ENCODE measurements around the gene TGFBR3. TPM values are rescaled to one million over a fixed set of nuclear protein-coding genes. Genes with fewer than 3 reads are reported as not detected.

The TGFBR3 gene
- total and polyA plus RNA-seq, 9 of the 15 experiments (the other 6 are each of a cell fraction or from before 2014, with no cell fraction given) = 3.6 to 32.4 (median 15.6) TPM

DNA sequence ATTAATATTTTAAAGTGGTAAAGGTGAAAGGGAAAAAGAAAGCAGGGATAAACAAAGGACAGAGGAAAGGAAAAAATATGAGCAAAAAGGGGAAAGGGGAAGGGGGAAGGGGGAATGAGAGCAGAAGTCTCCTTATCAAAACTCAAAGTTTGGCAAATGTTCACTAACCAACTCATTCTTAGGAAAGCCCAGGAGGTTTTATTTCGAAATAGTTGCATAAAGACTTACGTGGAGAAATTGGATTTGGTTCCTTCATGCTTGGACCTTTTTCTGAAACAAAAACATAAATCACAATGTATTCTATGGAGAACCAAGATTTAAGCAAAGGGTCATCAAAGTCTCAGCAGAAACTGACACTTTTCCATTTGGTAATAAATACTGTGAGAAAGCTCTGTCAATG, 188.1 kb downstream of the TGFBR3 start:
- no peak for FAIRE-seq
- intact Hi-C loops (cut with micrococcal nuclease) = no loop called here

More for the DNA sequence above, 188.1 kb downstream of the TGFBR3 start:
- ATAC-seq (no peak), DNase-seq (ENCODE audit: extremely low read depth in 1 of 4, low spot score in 3 of 4) (no peak)
- in situ Hi-C loops (cut with MboI) = no loop called here
- Histone ChIP-seq H2AFZ (ENCODE audit: low read depth, low read length) (no peak overlapping the region), H3K9me1 (ENCODE audit: control insufficient read depth, insufficient read depth, low read length) (no peaks in the 10 kb centered on the region), H3K79me2 (ENCODE audit: control insufficient read depth, insufficient read depth, low read length) (no peaks in the 10 kb centered on the region), H3K27me3 (ENCODE audit: control insufficient read depth in 2 of 2, insufficient read depth in 2 of 2, low read length in 2 of 2) (no peaks in the 10 kb centered on the region), H3K9ac (ENCODE audit: insufficient read depth in 1 of 2, low read depth in 2 of 2, low read length in 2 of 2) (no peak overlapping the region), H3K27ac (ENCODE audit: extremely low read depth, low read depth, low read length) (peak overlapping the region; percentile 16; the same call in 1 of the 3 replicates), H3K4me1 (replicated peaks in 1 of 2; ENCODE audit: control insufficient read depth in 2 of 2, insufficient read depth in 2 of 2, low read length in 2 of 2) (peaks cover 5 to 8% of the 10 kb centered on the region in 2 experiments; a peak in 4 of 5 replicates), H3K4me3 (no peak overlapping the region), H3K9me3 (replicated peaks; ENCODE audit: control insufficient read depth, insufficient read depth, low read depth, low read length) (no peaks in the 10 kb centered on the region), H4K20me1 (replicated peaks; ENCODE audit: control insufficient read depth, insufficient read depth, low read length) (no peaks in the 10 kb centered on the region), H3K36me3 (ENCODE audit: control insufficient read depth, insufficient read depth, low read length) (peaks cover 28% of the 10 kb centered on the region; the same call in 2 of the 3 replicates), H3K4me2 (ENCODE audit: insufficient read depth, low read length) (no peak overlapping the region)
- CTCF ChIA-PET (ENCODE audit: low intra/inter-chr PET ratio) = no interaction called here
- POLR2A ChIA-PET = no interaction called here
- WGBS (ENCODE audit: insufficient coverage, low coverage, missing lambda C conversion rate) = 18% methylated on average over 2 of the region's 2 CpGs
- BruUV-seq (replicated peaks) = no TSS peak
- TF ChIP-seq PHTF2 (CRISPR knock-in tag; IDR thresholded peaks at IDR 0.05) (no peak), CC2D1A (IDR thresholded peaks at IDR 0.05) (no peak), CEBPG (CRISPR knock-in tag; IDR thresholded peaks at IDR 0.05) (no peak), CEBPG (tag; conservative IDR thresholded peaks at IDR 0.05 in 1 of 2, IDR thresholded peaks at IDR 0.05 in 1 of 2) (peak; percentile 31 to 61; a peak in 2 of 4 replicates), ZFX (CRISPR knock-in tag; IDR thresholded peaks at IDR 0.05) (no peak), ZNF146 (CRISPR knock-in tag; IDR thresholded peaks at IDR 0.05; ENCODE audit: unreplicated experiment) (no peak), BRD4 (IDR thresholded peaks at IDR 0.05) (no peak), HDAC8 (tag; IDR thresholded peaks at IDR 0.05) (no peak), SRF (CRISPR knock-in tag; IDR thresholded peaks at IDR 0.05) (no peak), CEBPB (tag; IDR thresholded peaks at IDR 0.05) (peak; percentile 55)
- TF ChIP-seq, protein P1, sequence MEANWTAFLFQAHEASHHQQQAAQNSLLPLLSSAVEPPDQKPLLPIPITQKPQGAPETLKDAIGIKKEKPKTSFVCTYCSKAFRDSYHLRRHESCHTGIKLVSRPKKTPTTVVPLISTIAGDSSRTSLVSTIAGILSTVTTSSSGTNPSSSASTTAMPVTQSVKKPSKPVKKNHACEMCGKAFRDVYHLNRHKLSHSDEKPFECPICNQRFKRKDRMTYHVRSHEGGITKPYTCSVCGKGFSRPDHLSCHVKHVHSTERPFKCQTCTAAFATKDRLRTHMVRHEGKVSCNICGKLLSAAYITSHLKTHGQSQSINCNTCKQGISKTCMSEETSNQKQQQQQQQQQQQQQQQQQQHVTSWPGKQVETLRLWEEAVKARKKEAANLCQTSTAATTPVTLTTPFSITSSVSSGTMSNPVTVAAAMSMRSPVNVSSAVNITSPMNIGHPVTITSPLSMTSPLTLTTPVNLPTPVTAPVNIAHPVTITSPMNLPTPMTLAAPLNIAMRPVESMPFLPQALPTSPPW (CRISPR knock-in tag; IDR thresholded peaks at IDR 0.05) = no peak
